Neural cell (in vitro differentiated cells): ENCODE measurements around the gene PROM2.

ENCODE experiments used
- EP300 ChIP-seq: fragments of 450-650 bp; conservative IDR thresholded peaks from 2 replicates; pipeline ENCODE4 v1.6.1; 2014; ENCODE audit warnings: antibody characterized with exemption, mild to moderate bottlenecking, moderate library complexity; ENCODE audit not compliant: poor library complexity, severe bottlenecking
- POLR2AphosphoS5 ChIP-seq: IDR thresholded peaks from 2 replicates; pipeline ENCODE4 v1.6.1; 2012
- RAD21 ChIP-seq: fragments of 450-650 bp; conservative IDR thresholded peaks from 2 replicates; pipeline ENCODE4 v1.6.1; 2014; ENCODE audit warnings: antibody characterized with exemption, mild to moderate bottlenecking, moderate library complexity
- SMC3 ChIP-seq: fragments of 450-650 bp; conservative IDR thresholded peaks from 2 replicates; pipeline ENCODE4 v1.6.1; 2014; ENCODE audit warnings: antibody characterized with exemption, mild to moderate bottlenecking, moderate library complexity; ENCODE audit not compliant: poor library complexity
- TF ChIP-seq, protein P1 (sequence below): fragments of 450-650 bp; IDR thresholded peaks from 2 replicates; pipeline ENCODE4 v1.5.1; 2014; ENCODE audit warnings: antibody characterized with exemption, mild to moderate bottlenecking, moderate library complexity; ENCODE audit not compliant: poor library complexity, severe bottlenecking
- TF ChIP-seq, protein P2 (sequence below): IDR thresholded peaks from 2 replicates; pipeline ENCODE4 v1.6.1; 2012; ENCODE audit warnings: borderline replicate concordance

DNA sequence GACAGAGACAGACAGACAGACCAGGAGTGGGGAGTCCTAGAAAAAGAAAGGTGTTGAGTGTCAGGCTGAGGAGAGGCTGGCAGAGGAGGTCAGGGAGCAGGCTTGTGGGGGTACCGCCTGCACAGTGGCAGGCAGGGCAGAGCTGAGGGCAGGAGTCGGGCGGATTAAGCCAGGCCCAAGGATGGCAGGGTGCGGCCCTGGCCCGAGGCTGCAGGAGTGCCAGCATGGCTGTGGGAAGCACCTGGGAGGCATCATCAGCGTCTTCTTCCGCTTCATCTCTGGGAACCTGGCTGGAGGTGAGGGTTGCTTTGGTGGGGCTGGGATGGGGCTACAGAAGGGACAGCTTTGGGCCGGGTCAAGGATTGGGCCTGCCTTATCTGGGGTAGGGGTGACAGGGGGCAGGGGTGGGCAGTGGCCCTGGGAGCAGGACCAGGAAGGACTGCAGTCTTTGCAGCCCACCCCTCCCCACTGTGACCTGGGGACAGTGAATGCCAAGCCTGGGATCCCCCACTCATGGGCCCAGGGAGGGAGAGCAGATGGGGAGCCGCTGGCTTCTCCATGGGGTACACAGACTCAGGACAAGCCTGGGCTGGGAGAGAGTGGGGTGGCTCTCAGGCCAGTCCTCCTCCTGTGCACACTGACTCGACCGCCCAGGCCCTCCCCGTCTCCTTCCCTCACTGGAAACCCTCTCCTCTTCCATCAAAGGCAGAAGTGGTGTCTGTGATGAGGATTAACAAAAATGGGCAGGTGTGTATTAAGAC, 43.6 kb downstream of the PROM2 start:
- TF ChIP-seq, protein P1, sequence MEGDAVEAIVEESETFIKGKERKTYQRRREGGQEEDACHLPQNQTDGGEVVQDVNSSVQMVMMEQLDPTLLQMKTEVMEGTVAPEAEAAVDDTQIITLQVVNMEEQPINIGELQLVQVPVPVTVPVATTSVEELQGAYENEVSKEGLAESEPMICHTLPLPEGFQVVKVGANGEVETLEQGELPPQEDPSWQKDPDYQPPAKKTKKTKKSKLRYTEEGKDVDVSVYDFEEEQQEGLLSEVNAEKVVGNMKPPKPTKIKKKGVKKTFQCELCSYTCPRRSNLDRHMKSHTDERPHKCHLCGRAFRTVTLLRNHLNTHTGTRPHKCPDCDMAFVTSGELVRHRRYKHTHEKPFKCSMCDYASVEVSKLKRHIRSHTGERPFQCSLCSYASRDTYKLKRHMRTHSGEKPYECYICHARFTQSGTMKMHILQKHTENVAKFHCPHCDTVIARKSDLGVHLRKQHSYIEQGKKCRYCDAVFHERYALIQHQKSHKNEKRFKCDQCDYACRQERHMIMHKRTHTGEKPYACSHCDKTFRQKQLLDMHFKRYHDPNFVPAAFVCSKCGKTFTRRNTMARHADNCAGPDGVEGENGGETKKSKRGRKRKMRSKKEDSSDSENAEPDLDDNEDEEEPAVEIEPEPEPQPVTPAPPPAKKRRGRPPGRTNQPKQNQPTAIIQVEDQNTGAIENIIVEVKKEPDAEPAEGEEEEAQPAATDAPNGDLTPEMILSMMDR: no peak
- TF ChIP-seq, protein P2, sequence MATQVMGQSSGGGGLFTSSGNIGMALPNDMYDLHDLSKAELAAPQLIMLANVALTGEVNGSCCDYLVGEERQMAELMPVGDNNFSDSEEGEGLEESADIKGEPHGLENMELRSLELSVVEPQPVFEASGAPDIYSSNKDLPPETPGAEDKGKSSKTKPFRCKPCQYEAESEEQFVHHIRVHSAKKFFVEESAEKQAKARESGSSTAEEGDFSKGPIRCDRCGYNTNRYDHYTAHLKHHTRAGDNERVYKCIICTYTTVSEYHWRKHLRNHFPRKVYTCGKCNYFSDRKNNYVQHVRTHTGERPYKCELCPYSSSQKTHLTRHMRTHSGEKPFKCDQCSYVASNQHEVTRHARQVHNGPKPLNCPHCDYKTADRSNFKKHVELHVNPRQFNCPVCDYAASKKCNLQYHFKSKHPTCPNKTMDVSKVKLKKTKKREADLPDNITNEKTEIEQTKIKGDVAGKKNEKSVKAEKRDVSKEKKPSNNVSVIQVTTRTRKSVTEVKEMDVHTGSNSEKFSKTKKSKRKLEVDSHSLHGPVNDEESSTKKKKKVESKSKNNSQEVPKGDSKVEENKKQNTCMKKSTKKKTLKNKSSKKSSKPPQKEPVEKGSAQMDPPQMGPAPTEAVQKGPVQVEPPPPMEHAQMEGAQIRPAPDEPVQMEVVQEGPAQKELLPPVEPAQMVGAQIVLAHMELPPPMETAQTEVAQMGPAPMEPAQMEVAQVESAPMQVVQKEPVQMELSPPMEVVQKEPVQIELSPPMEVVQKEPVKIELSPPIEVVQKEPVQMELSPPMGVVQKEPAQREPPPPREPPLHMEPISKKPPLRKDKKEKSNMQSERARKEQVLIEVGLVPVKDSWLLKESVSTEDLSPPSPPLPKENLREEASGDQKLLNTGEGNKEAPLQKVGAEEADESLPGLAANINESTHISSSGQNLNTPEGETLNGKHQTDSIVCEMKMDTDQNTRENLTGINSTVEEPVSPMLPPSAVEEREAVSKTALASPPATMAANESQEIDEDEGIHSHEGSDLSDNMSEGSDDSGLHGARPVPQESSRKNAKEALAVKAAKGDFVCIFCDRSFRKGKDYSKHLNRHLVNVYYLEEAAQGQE: no peak
- TF ChIP-seq RAD21 (no peak), POLR2AphosphoS5 (no peak), SMC3 (no peak), EP300 (no peak)
